HL-60 (cell line): ENCODE results near the gene NSL1.
A peak's percentile ranks its signal among the peaks of the same experiment; 100 is the strongest.

Source experiments
- DNase-seq, 2 experiments: peaks; one replicate each; pipeline ENCODE4 v3.0.0-alpha.2; 2010 to 2020; ENCODE audit warnings: low read depth in 1 of 2, low spot score in 1 of 2
- H3K27ac ChIP-seq: fragments of 250-450 bp; sonication (Bioruptor Pico); replicated peaks from 2 replicates; pipeline ENCODE4 v1.5.1; 2020; ENCODE audit warnings: mild to moderate bottlenecking, moderate library complexity
- H3K27me3 ChIP-seq: fragments of 250-450 bp; sonication (Bioruptor Pico); 2 replicates; pipeline ENCODE4 v1.5.1; 2021; ENCODE audit warnings: mild to moderate bottlenecking, moderate library complexity; ENCODE audit not compliant: insufficient read depth, poor library complexity, severe bottlenecking
- H3K4me3 ChIP-seq: replicated peaks from 2 replicates; pipeline ENCODE4 v1.5.1; 2011; ENCODE audit warnings: mild to moderate bottlenecking, control low read depth, low read length; ENCODE audit not compliant: insufficient read depth
- CTCF ChIP-seq: IDR thresholded peaks from one replicate; pipeline ENCODE4 v1.5.1; 2011; ENCODE audit warnings: low read length, control low read depth, inconsistent platforms; ENCODE audit not compliant: insufficient read depth
- GABPA ChIP-seq: IDR thresholded peaks from 2 replicates; pipeline ENCODE4 v1.6.1; 2012; ENCODE audit warnings: low read depth
- POLR2AphosphoS5 ChIP-seq: IDR thresholded peaks from 2 replicates; pipeline ENCODE4 v1.6.1; 2012; ENCODE audit warnings: low read depth
- REST ChIP-seq: IDR thresholded peaks from 2 replicates; pipeline ENCODE4 v1.6.1; 2012; ENCODE audit warnings: low read depth; ENCODE audit not compliant: insufficient replicate concordance
- SPI1 ChIP-seq: IDR thresholded peaks from 2 replicates; pipeline ENCODE4 v1.6.1; 2012; ENCODE audit warnings: low read depth, mild to moderate bottlenecking, borderline replicate concordance

The NSL1 gene

GRCh38 chr1:212696721-212697331 lies 94.8 kb downstream of the NSL1 start:
- no peak for DNase-seq
- no peak for TF ChIP-seq GABPA
- TF ChIP-seq SPI1 = no peak
- TF ChIP-seq POLR2AphosphoS5 = no peak
- TF ChIP-seq REST = no peak
- TF ChIP-seq CTCF = no peak
- no peak overlapping the region for H3K27ac ChIP-seq
- no peak overlapping the region for H3K4me3 ChIP-seq
- peaks cover 12% of the 10 kb centered on the region for H3K27me3 ChIP-seq

- Histone ChIP-seq H3K27ac (no peak overlapping the region), H3K27me3 (peaks cover under 1% of the 10 kb centered on the region), H3K4me3 (no peak overlapping the region)
- TF ChIP-seq REST (no peak), CTCF (no peak), GABPA (no peak), POLR2AphosphoS5 (no peak), SPI1 (no peak)
- DNase-seq = no peak
These were observed 98.6 kb downstream of the NSL1 start for GRCh38 chr1:212692774-212693644.

GRCh38 chr1:212691561-212692071 lies 100.0 kb downstream of the NSL1 start:
- H3K27ac ChIP-seq = no peak overlapping the region
- peak in 1 of 2 experiments; percentile 54 for DNase-seq
- no peak overlapping the region for H3K4me3 ChIP-seq
- no peaks in the 10 kb centered on the region for H3K27me3 ChIP-seq
- TF ChIP-seq CTCF (no peak), REST (no peak), GABPA (no peak), POLR2AphosphoS5 (no peak), SPI1 (no peak)
